OCI-LY3 (cell line): ENCODE measurements around the gene MLPH.

Experiments
- H2AFZ ChIP-seq: fragments of 200-600, 300-600 bp; shearing (Covaris generic); 2 replicates; pipeline ENCODE4 v1.6.0; 2014; ENCODE audit warnings: antibody characterized with exemption, low read depth, low read length
- H3K27ac ChIP-seq: fragments of 200-600, 300-600 bp; sonication (generic); 2 replicates; pipeline ENCODE4 v1.5.1; 2014; ENCODE audit warnings: mild to moderate bottlenecking, low read length, moderate library complexity, mixed read lengths
- H3K27me3 ChIP-seq: fragments of 200-600, 300-600 bp; sonication (generic); 2 replicates; pipeline ENCODE4 v1.6.1; 2014; ENCODE audit warnings: low read depth, low read length, mixed read lengths
- H3K36me3 ChIP-seq: fragments of 200-600, 300-600 bp; sonication (generic); replicated peaks from 2 replicates; pipeline ENCODE3; 2014; ENCODE audit warnings: low read depth, low read length, mixed read lengths
- H3K4me1 ChIP-seq: fragments of 300-600, 200-600 bp; sonication (generic); 2 replicates; pipeline ENCODE4 v1.6.1; 2014; ENCODE audit warnings: low read length, mixed read lengths
- H3K4me2 ChIP-seq: fragments of 200-600, 300-600 bp; sonication (generic); 2 replicates; pipeline ENCODE4 v1.6.1; 2014; ENCODE audit warnings: low read length, mixed read lengths
- H3K4me3 ChIP-seq: fragments of 300-600, 200-600 bp; sonication (generic); 2 replicates; pipeline ENCODE4 v1.5.1; 2014; ENCODE audit warnings: antibody characterized with exemption, mild to moderate bottlenecking, low read length, moderate library complexity
- H3K79me2 ChIP-seq: fragments of 300-600, 200-600 bp; shearing (Covaris generic); 2 replicates; pipeline ENCODE4 v1.6.1; 2014; ENCODE audit warnings: mild to moderate bottlenecking, low read length, mixed read lengths
- H3K9ac ChIP-seq: fragments of 300-600, 200-600 bp; shearing (Covaris generic); 2 replicates; pipeline ENCODE4 v1.6.0; 2014; ENCODE audit warnings: mild to moderate bottlenecking, low read length, moderate library complexity
- H3K9me3 ChIP-seq: fragments of 200-600, 300-600 bp; shearing (Covaris generic); 2 replicates; pipeline ENCODE4 v1.6.1; 2014; ENCODE audit warnings: low read length, mixed read lengths; ENCODE audit not compliant: insufficient read depth
- H4K20me1 ChIP-seq: fragments of 200-600, 300-600 bp; sonication (generic); 2 replicates; pipeline ENCODE4 v1.6.1; 2016; ENCODE audit warnings: low read length, mixed read lengths; ENCODE audit not compliant: insufficient read depth
- CTCF ChIP-seq: fragments of 200-600, 300-600 bp; sonication (generic); IDR thresholded peaks from 2 replicates; pipeline ENCODE4 v1.5.1; 2014; ENCODE audit warnings: antibody characterized with exemption, low read length, low read depth
- EZH2phosphoT487 ChIP-seq: fragments of 200-600 bp; shearing (Covaris generic); IDR thresholded peaks from 2 replicates; pipeline ENCODE4 v1.6.1; 2018; ENCODE audit warnings: antibody characterized with exemption, mixed run types, low read depth

Gene MLPH

GRCh38 chr2:237485304-237485703 lies 1.7 kb upstream of the MLPH start:
- Histone ChIP-seq H3K27ac (no peak overlapping the region), H3K79me2 (no peaks in the 10 kb centered on the region), H3K4me2 (no peak overlapping the region), H3K4me1 (peaks cover 15% of the 10 kb centered on the region), H3K9me3 (no peaks in the 10 kb centered on the region), H3K4me3 (no peak overlapping the region), H4K20me1 (no peaks in the 10 kb centered on the region), H3K36me3 (no peaks in the 10 kb centered on the region), H3K9ac (no peak overlapping the region), H2AFZ (no peak overlapping the region), H3K27me3 (no peaks in the 10 kb centered on the region)
- TF ChIP-seq EZH2phosphoT487 (no peak), CTCF (no peak)

GRCh38 chr2:237485844-237486243 lies 1.2 kb upstream of the MLPH start:
- no peaks in the 10 kb centered on the region for H3K9me3 ChIP-seq
- H2AFZ ChIP-seq, result no peak overlapping the region
- H3K9ac ChIP-seq, result no peak overlapping the region
- H3K27me3 ChIP-seq, result no peaks in the 10 kb centered on the region
- peaks cover 15% of the 10 kb centered on the region for H3K4me1 ChIP-seq
- H4K20me1 ChIP-seq, result no peaks in the 10 kb centered on the region
- no peaks in the 10 kb centered on the region for H3K36me3 ChIP-seq
- H3K27ac ChIP-seq, result no peak overlapping the region
- H3K79me2 ChIP-seq, result no peaks in the 10 kb centered on the region
- TF ChIP-seq EZH2phosphoT487 (no peak), CTCF (no peak)
- no peak overlapping the region for H3K4me2 ChIP-seq
- H3K4me3 ChIP-seq, result no peak overlapping the region

- H3K79me2 ChIP-seq, result no peaks in the 10 kb centered on the region
- H2AFZ ChIP-seq, result no peak overlapping the region
- peaks cover 15% of the 10 kb centered on the region for H3K4me1 ChIP-seq
- no peak overlapping the region for H3K27ac ChIP-seq
- no peaks in the 10 kb centered on the region for H3K27me3 ChIP-seq
- H3K9me3 ChIP-seq, result peaks cover 4% of the 10 kb centered on the region; the same call in 1 of the 2 replicates
- H3K4me3 ChIP-seq, result no peak overlapping the region
- TF ChIP-seq EZH2phosphoT487, result no peak
- no peak for TF ChIP-seq CTCF
- no peak overlapping the region for H3K4me2 ChIP-seq
- no peaks in the 10 kb centered on the region for H3K36me3 ChIP-seq
- no peaks in the 10 kb centered on the region for H4K20me1 ChIP-seq
- H3K9ac ChIP-seq, result no peak overlapping the region
Observed at GRCh38 chr2:237486334-237486818, 675 bp upstream of the MLPH start.

GRCh38 chr2:237487496-237487895 lies 445 bp downstream of the MLPH start:
- no peak overlapping the region for H3K4me3 ChIP-seq
- peaks cover 11% of the 10 kb centered on the region; the same call in 1 of the 2 replicates for H3K9me3 ChIP-seq

More at GRCh38 chr2:237487496-237487895, 445 bp downstream of the MLPH start:
- Histone ChIP-seq H3K4me2 (no peak overlapping the region), H3K27me3 (no peaks in the 10 kb centered on the region), H3K36me3 (no peaks in the 10 kb centered on the region), H4K20me1 (no peaks in the 10 kb centered on the region), H2AFZ (no peak overlapping the region), H3K9ac (no peak overlapping the region), H3K27ac (no peak overlapping the region), H3K4me1 (peaks cover 11% of the 10 kb centered on the region), H3K79me2 (no peaks in the 10 kb centered on the region)
- no peak for TF ChIP-seq CTCF
- TF ChIP-seq EZH2phosphoT487, result no peak
